GM19467 (cell line): ENCODE data around the gene DDC.
"Not testable (repeated sequence)": the region's sequence is repeated elsewhere in the genome, so short reads cannot be mapped to it uniquely, and the experiment has no call there.

ENCODE experiments used
- ATAC-seq: cut with Tn5 transposase; IDR thresholded peaks from one replicate; pipeline ENCODE4 v1.9.1; 2021; ENCODE audit warnings: mild to moderate bottlenecking, moderate library complexity; ENCODE audit not compliant: unreplicated experiment

Gene DDC

DNA sequence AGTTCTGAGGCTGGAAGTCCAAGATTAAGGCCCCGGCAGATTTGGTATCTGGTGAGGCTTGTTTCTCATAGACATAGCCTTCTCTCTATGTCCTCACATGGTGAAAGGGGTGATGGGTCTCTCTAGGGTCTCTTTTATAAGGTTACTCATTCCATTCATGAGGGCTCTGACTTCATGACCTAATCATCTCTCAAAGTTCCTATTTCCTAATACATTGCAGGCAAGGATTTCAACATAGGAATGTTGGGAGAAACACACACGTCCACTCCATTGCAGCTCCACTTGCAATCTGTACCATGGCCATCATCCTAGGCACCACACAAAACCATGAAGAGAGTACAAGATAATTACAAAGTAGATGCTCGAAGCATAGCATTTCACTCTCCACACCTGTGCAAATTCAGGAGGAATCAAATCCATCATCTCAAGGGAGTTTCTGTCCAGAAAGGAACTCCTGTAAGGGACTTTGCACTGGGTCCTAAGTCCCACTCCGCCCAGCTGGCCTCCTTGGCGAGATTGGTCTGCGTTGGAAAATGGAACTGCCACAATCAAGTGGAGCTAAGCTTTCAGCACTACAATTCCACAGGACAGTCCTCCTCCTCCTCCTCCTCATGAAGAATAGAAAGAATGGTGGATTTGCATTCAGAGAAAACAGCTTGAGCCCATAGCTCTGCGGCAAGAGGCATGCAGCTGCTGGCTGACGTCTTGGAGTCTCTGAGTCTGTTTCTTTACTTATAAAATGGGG, 8.8 kb downstream of the DDC start:
- no peak for ATAC-seq

DNA sequence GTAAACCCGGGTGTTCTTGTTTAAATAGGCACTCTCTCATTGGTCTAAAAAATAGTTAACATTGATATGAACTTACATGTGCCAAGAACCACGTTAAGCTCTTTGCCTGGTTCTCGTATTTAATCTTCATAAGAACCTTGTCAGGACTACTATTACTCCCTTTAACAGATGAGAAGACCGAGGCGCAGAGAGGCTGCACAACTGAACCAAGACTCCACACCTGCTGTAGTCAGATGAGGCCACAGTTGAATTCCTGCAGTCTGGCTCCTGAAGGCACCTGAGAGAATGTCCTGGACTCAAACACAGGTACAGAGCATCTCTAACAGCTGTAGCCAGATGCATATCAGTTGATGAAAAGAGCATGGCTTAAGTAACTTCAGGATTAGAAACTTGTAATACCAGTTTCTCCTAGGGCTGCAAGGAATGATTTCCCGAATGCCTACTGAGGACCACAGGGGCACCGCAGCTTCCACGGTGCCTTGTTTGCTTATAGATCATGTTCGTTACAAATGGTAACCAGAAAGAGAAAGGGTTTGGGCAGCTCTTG, 9.5 kb downstream of the DDC start:
- ATAC-seq, result no peak

DNA sequence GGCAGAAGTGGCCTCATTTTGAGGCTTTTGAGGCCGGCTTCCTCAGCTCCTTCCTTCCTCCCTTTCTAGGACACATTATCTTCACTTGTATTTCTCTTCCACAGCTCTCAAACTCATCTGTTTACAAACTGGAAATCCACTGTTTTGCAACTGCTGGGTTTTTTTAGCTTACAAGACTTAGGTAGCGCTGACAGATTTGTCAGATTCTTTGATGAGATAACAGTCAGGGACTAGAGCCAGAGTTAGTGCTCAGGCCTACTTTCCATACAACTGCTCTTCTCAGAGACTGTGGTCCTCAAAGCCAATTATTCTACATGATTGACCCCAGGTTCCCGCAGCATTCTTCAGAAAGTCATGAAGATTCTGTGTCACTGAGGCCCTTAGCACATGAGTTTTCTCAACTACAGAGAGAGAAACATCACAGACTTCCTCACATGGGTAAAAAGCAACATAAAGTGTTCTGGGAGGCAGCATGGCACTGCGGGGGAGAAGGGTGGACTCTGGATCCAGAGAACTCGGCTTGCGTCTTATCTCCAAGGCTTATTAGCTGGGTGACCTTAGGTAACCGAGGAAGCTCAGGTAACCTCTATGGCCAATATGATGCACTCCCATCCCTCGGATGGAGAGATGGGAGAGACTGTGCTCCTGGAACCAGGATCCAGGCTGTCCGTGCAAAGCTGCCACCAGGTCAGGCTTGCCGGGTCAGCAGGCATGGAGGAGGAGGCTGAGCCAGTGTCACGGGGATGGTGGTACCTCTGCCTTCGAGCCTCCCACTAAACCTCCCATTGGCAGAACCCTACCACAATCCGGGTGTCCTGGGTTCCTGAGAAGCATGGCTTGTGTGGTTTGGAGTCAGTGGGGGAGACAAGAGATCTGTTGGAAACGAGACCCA, 10.5 kb downstream of the DDC start:
- no peak for ATAC-seq

DNA sequence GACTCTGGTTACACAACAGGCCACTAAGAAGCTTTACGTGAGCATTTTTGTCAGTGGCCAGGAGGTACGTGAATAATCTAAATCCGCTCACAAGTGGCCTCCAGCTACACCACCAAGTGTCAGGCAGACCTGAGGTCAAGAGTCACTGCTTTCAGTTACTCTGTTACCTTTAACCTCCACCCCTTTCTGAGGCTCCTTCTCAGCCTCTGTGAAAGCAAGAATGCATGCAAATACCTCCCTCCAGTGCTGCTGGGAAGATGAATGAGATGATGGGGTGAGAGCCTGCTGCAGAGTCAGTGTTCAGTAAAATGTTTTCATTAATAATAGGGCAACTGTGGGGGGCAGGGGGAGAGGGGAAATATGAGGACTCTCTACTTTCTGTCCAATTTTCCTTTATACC, 11.2 kb downstream of the DDC start:
- ATAC-seq, result no peak

DNA sequence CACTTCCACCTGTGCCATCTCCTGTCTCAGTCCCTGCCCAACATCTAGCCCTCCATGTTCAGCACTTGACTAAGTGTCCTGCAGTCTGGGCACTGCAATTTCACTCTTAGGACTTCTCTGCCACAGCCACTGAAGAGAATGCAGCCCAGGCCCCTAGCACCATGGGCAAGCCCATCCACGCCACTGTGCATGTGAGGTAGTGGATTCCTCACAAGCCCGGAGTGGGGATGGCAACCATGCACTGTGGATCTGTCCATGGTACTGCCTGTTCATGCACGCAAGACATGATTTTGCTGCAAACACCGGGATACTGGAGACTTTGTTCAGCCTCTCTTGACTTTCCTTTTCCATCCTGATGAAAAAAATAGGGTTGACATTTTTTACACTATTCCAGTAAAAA, 12.3 kb downstream of the DDC start:
- no peak for ATAC-seq

DNA sequence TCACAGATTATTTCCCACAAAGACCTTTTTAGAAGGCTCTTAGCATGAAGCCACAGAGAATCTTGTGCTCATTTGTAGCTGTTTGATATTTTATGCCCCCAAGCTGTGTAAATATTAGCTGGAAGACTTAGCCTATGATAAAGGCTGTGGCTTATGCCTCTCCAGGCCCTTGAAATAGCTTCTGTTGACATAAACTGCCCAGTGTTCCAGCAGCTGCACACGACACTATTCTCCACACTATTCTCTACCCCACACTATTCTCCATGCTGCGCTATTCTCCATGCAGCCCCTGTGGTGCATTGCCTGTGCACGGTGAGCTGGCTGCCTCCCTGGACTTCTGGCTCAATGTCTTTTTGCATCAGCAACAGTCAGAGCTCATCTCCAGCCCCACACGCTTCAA, 13.1 kb downstream of the DDC start:
- ATAC-seq, result no peak

DNA sequence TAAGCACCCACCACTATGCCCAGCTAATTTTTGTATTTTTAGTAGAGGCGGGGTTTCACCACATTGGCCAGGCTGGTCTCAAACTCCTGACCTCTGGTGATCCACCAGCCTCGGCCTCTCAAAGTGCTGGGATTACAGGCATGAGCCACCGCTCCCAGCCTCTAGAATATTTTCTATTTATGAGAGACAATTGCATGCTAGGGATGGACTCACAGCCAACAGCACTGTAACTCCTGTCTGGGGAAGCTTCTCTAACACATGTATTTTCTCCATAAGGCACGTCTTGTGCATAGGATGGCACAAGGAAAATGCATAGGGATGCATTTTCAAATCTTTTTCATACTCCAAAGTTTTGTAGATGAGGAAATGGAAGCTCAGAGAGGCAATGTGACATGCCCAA, 19.6 kb downstream of the DDC start:
- not testable (repeated sequence) for ATAC-seq

DNA sequence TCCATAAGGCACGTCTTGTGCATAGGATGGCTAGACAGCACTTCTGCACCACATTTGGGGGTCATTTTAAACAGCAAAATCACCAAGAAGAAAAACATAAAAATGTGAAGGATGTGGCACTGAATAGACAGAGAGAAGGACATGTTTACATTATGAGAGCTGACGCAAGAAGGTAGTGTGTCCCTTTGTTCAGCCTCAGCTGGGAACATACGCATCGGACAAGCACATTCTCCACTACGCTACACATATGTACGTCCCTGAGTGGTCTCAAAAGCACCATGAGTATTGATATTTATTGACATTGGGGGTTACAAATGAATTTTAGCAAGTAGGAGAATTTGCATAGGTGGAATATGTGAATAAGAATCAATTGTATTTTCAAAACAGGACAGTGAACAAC, 20.2 kb downstream of the DDC start:
- ATAC-seq, result no peak

DNA sequence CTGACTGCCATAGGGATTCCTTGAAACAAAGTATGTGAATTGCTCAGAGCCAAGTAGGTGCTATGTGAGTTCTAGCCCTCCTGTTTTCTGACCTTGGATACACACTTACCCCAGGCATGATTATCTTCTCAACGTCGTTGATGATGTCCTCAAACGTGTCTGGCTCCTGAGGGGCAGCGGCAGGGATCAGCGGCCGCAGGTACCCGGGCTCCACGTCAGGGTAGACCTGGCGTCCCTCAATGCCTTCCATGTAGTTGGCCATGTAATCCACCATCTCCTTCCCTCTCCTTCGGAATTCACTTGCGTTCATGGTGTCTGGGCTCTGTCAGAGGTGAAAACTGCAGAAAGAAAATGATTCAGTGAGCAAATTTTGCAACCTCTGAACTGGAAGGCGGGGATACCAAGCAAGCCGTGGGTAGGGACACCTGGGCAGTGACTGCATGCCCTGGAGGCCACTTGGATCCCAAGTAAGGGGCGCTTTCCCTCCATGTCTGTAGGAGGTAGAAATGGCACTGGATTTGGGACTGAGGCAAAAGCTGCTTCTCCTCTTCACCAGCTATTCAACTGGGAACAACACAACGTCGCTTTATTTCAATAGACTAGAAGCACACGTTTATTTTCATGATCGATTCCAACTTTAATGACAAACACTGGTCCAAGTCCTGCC, 21.3 kb downstream of the DDC start:
- ATAC-seq, result no peak

DNA sequence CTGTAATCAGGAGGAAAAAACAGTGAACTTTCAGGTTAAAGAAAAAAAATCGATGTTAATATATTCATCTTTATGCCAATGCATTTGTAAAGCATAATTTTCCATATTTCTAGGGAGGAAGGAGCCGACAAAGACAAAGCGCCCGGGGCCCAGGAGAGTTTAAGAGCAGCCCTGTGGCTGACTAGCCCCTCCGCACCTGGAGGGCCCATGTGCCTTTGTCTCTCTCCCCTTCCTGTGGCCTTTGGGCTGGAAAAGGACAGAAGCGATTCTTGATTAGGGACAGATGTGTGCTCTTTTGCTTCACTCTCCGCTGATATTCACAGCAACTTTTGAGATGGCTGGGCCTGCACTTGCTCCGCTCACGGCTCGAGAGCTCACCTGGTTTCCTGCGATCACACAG, 23.1 kb downstream of the DDC start:
- ATAC-seq, result no peak

DNA sequence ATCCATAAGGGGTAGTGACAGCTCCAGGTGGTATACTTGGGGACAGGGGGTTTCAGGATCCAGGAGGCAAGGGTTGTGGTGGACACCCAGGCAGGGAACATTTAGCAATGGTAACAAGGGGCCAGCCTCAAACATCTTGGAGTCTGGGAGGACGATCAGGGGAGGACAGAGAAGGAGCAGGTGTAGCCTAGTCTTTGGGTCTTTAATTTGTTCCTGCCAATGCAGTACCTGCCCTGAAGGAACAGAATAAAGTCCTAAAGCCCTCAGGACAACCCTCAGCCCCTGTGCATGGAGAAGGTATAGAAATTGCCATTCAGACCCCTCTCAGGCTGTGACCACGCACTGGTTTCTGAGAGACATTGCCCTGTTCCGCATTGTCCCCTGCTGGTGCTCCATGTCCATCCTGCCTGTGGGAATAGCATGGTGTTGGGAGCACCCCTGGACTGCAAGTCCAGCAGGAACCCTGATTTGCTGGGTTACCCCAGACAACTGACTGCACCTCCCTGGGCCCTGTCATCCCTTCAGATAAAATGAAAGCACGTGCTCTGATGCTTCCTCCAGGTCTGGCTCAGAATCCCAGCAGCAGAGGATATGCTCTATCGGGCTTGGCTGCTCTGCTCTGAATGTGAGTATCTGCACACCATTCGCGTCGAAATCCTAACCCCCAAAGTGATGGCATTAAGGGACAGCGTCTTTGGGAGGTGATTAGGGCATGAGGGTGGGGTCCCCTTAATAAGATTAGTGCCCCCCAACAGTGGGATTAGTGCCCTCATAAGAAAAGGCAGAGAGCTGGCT, 24.2 kb downstream of the DDC start:
- ATAC-seq, result no peak

DNA sequence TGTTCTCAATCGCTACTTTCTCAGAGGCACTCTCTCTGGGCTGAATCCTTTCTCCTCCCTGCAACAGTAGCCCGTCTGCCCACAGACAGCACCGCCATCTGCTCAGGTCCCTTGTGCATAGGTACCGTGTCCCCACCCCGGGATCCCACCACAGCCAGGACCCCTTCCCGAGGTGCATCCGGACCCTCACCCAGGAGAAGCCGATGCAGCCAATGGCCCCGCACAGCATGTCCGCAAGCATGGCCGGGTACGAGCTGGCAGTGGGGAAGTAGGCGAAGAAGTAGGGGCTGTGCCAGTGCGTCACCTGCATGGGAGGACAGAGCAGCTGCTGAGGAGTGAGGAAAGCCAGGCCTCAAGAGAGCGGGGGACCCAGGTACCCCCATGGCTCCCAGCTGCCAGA, 25.5 kb downstream of the DDC start:
- ATAC-seq, result no peak

DNA sequence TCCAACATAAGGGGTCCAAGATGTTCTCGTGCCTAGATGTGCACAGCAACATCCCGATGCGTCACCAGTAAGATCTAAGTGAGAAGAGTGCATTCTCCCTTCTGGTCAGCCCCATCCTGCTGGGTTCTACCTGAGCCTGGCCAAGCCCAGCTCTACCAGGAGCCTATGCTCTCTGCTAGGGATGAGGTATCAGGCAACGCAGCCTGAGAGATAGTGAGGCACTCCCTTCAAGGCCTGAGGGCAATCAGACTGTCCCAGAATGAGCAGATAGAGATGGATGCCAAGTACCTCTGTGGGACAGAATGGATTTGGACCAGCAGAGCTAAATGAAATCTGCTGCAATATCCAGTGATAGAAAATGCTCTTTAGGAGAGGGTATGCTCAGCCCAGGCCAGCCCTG, 26.7 kb downstream of the DDC start:
- ATAC-seq, result no peak

DNA sequence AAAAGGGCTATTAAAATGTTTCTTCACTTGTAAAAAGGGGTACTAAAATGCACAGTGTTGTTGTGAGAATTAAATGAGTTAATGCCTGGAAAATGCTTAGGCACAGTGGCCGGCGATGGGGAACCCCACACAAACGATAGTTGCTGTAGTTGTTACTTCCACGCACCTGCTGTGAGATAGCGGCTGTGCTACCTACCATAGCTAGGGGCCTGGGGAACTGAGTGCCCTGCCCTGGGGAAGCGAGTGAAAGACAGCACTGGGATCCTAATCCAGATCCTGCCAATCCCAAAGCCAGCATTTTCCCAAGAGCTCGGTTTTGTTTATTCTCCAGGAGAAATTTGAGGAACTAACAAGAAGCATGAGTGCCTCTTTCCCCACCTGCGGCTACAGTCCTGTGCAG, 27.8 kb downstream of the DDC start:
- ATAC-seq, result no peak

DNA sequence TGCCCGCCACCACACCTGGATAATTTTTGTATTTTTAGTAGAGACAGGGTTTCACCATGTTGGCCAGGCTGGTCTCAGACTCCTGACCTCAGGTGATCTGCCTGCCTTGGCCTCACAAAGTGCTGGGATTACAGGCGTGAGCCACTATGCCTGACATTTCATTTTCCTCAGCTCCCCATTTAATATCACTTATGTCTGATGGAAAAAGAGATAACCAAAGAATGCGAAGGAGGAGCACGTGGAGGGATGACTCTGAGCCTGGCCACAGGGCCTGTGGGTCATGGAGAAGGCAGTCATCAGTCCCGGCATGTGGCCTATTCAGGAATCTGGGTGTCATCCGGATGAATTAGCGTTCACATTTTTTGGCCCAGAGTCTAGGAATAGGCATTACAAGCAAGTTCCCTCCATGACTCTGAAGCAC, 29.9 kb downstream of the DDC start:
- not testable (repeated sequence) for ATAC-seq

DNA sequence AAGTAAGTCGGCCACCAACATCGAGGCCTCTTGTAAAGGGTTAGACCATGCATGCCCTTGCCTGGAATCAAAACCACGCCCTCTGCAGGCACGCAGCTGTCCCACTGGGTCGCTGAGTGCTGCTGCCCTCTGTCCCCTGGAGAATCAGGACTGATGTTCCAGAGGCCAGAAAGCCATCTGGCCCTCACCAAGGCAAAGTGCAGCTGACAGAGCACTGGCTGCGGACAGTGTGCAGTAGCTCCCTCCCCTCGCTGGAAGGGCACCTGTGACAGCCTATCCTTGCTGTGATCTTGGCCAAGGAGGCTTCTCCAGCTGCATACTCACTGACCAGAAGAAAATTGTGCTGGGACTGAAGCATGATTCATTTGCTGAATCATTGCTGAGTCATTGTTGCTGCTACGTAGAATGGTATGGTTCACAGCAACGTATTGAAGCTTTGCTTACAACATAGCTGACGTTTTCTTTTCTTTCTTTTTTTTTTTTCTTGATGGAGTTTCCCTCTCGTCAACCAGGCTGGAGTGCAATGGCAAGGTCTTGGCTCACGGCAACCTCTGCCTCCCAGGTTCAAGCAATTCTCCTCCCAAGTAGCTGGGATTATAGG, 30.4 kb downstream of the DDC start:
- ATAC-seq, result no peak

DNA sequence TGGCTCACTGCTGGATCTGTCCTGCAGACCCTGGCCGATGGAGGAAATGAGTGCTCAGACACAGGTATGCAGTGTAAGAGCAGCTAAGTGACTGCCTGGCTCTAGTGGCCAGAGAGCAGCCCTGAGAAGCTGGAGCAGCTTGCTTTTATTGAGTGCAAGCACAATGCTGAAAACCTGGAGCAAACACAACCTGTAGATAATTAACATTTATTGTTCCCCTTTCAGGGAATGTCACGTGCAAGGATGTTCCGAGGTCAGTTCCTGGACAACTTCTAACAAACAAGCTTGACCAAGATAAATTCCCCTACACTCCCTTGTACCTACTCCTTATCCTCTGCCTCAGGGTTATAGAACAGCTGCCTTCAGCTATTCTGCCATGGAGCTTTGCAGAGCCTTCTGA, 31.3 kb downstream of the DDC start:
- no peak for ATAC-seq

DNA sequence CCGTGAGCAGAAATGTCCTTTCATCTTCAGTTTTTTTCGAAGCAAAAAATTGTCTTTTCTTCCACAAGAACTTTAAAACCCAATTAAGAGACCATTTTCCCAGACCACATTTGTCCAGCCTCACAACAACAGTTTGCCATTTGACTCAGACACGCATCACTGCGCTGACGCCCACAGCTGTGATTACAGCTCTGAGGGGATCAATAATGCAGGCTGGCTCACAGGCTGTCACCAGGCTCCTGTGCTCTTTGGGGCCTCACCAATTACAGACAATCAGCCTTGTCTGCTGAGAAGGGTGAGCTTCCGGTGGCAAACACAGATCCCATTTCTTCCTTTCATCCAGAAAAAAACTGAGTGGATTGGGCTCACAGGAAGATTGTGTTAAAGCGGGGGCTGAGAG, 33.3 kb downstream of the DDC start:
- no peak for ATAC-seq

DNA sequence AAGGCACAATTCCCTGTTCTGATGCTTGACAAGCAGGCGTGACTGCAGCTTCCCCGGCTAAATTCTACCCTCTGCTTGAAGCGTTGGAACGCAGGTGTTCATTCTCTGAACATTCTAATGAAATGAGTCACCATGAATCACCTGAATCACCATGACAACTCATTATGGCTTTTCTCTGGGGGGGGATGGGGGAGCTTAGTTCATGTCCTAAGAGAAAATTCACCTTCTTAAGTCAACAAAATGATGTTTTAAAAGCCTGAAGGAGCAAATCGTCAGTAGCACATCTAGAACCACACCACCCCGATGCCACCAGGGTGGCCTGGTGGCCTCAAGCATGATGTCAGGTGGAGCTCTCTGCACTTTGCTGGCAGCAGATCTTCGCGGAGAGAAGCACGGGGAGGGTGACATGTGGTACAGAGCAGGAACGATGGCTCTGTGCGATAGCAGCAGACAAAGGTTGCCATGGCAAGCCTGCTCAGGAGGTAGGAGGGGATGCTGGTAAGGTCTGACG, 33.7 kb downstream of the DDC start:
- no peak for ATAC-seq

DNA sequence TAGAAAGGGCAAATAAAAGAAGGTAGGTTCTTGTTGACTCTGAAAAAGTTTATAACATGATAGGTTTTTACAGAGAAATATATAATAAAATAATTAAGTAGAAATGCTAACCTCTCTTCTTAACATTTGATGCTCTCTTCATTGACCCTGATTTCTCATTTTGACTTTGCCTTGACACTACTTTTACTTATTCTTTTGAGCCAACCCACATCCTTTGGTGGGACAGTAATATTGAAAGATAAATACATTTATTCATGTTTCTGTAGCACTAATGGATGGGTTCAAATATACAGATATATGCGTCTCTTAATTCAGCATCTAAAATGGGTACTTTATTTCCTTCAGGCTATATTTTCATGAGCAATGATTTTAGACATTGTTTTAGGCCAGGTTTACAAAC, 34.4 kb downstream of the DDC start:
- ATAC-seq, result no peak
